GM18507 (cell line): Measurements from ENCODE around the gene NKAIN4.

Experiments used
- DNase-seq: peaks from one replicate; pipeline ENCODE4 v3.0.0; 2011; ENCODE audit warnings: low read depth; ENCODE audit not compliant: insufficient read length; ENCODE audit errors: extremely low spot score
- FAIRE-seq: peaks from 2 replicates; lab custom pipeline; 2011; peaks lifted over from hg19 to GRCh38; lab: Jason Lieb, UNC

NKAIN4 gene

DNA sequence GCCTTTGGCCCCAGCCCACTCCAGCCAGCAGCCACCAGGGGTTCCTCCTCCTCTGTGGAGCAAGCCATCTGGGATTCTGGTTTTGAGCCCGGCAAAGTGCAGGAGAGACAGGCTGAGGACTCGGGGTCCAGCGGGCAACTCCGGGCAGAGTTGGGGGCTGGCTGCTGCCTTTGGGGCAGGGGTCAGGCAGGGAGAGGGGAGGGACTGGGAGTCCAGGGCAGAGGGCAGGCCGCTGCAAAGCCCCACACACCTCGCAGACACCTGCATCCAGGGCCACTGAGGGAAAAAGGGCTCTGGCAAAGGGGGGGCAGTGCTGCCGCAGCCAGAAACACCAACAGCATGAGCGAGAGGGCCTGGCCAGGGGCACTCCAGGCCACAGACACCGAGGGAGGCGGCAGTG lies 9.8 kb downstream of the NKAIN4 start:
- DNase-seq, result no peak
- FAIRE-seq, result no peak

DNA sequence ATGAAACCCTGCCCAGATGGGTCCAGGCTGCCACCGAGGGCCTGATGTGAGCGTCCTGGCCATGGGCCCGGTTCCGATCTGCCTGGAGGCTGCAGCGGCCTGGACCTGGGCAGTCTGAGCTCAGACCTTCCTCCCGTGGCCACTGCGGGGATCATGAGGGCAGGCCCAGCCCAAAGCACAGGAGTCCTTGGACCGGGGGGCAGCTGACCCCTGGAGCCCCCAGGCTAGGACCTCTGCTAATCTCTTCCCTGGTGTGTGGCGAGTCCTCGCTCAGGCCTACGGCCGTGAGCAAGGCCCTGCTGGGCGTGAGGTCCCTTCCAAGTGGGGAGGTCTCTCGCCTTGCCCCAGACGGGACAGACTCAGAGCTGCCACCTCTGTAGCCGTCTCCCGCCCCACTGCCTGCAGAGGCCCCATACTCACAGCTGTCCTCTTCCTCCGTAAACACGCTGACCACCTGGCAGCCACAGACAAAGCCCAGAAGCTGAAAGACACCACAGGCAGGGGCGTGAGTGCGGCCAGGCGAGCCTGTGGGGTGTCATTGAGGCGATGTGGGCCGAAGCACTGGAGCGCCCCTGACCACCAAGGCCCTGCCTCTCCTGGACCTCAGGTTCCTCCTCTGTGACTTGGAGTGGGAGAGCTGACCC lies 10.5 kb downstream of the NKAIN4 start:
- FAIRE-seq, result no peak
- DNase-seq, result no peak

DNA sequence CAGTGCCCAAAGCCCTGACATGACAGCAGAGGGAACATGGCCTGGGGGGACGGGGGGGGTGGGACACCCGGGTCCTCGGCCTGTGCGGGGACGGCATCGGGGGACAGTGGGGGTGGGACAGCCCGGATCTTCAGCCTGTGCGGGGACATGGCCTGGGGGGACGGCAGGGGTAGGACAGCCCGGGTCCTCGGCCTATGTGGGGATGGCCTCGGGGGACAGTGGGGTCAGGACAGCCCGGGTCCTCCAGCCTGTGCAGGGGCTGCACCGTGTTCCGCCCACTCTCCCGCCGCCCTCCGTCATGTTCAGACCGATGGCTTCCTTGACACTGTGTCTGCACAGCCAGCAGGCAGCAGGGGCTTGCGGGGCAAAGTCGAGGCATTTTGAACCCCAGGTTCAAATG lies 11.5 kb downstream of the NKAIN4 start:
- no peak for FAIRE-seq
- no peak for DNase-seq

DNA sequence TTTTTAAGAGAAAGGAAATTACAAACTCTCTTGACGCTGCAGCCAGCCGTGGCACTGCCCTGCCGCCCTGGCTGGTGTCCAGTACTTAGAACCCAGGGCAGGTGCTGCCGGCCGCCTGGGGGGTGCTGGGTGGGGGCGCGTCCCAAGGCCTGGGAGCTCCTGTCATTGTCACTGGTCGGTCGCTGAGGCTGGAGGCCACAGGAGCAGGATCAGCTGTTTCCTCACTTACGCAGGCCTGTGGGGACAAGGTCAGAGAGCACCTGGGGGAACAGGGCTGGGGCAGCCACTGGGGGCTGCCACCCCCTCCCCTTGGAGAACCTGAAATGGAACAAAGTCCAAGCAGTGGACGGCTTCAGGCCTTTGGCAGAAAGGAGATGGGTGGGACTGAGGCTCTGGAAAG lies 13.0 kb downstream of the NKAIN4 start:
- no peak for FAIRE-seq
- no peak for DNase-seq

DNA sequence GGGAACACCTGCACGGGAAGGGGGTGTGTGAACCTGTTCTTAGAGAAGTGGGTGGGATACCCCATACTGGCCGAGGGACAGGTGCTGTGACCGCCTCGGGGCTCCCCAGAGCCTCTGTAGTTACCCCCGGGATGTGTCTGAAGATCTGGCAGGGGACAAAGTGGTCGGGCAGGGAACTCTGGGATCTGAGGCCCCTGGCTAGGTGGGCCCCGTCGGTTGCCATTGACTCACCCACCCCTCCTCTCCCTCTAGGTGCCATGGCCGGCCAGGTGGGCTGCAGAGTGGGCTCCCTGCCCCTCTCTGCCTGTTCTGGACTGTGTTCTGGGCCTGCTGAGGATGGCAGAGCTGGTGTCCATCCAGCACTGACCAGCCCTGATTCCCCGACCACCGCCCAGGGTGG lies 14.3 kb downstream of the NKAIN4 start:
- FAIRE-seq (no peak), DNase-seq (no peak)

DNA sequence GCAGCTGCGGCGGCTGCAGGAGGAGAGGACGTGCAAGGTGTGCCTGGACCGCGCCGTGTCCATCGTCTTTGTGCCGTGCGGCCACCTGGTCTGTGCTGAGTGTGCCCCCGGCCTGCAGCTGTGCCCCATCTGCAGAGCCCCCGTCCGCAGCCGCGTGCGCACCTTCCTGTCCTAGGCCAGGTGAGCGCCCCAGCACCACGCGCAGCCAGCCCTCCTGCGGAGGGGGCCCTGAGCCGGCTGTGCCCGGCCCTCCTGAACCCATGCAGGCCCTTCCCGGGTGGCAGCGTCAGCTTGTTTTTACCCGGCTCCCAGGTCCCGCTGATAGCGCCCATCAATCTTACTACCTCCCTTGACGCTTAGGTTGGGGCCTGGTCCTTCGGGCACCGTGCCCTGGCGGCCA lies 14.8 kb downstream of the NKAIN4 start:
- DNase-seq (no peak), FAIRE-seq (no peak)

DNA sequence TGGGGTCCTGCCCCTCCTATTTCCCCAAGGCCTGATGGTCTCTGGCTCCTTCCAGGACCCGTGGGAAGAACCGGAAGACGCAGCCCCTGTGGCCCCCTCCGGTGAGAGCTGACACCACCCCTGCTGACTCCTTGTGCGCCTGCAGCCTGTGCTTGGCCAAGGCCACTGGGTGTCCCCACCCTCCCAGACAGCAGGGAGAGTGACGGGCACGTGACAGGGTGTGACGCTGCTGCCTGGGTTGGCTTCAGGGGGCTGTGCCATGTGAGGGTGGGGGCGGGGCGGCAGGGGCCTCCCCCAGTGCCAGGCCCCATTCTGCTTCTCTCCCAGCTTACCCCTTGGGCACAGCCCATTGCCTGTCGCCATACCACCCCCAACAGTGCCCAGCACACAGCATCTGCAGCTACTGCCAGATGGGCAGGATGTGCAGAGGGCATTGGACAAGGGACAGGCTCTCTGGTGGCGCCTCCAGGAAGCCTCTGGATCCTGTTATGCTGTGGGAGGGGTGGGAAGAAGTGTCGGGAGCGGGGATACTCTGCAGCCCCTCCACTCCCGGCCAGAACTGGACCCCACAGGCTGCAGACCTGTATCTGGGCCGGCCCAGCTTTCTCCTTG lies 15.6 kb downstream of the NKAIN4 start:
- FAIRE-seq (no peak), DNase-seq (no peak)

DNA sequence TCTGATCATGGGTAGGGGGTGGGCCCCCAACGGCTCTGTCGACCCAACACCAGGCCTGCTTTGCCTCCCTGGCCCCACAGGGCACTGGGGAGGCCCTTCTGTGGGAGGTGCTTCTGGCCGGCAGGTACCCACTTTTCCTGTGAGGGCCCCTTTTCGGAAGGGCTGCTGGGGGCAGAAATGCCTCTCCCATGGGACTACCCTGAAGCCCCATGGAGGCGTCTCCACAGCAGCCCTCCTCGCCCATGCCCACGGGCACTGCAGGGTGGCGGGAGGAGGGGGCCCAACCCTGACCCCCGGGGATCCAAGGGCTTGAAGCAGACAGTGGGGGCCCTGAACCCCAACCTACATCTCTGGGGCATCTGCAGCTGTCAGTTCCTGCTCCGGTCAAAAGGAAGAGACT lies 16.2 kb downstream of the NKAIN4 start:
- FAIRE-seq, result no peak
- DNase-seq, result no peak

DNA sequence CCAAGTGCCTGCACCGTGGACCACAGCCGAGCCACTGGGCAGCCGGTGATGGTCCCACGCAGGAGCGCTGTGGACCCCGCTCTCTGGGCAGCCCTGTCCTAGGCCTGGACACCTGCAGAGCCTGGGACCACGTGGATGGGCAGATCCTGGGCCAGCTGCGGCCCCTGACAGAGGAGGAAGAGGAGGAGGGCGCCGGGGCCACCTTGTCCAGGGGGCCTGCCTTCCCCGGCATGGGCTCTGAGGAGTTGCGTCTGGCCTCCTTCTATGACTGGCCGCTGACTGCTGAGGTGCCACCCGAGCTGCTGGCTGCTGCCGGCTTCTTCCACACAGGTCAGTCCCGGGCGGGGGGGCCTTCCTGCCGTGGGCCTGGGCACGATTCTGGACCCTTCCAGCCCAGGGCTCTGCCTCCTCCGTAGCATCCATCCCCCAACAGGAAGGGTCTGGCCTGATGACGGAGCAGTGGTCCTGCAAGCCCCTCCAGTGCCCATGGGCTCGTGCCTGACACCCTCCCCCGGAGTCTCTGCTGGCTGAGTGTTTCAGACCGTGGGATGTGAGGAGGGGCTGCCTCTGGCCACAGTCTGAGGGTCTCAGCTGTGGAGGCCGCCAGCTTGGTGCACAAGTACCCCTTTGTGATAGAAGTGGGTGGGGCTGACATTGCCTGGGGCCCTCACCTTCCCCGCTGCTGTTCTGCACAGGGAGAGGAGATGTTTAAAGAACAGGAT lies 18.0 kb downstream of the NKAIN4 start:
- DNase-seq (no peak), FAIRE-seq (no peak)

DNA sequence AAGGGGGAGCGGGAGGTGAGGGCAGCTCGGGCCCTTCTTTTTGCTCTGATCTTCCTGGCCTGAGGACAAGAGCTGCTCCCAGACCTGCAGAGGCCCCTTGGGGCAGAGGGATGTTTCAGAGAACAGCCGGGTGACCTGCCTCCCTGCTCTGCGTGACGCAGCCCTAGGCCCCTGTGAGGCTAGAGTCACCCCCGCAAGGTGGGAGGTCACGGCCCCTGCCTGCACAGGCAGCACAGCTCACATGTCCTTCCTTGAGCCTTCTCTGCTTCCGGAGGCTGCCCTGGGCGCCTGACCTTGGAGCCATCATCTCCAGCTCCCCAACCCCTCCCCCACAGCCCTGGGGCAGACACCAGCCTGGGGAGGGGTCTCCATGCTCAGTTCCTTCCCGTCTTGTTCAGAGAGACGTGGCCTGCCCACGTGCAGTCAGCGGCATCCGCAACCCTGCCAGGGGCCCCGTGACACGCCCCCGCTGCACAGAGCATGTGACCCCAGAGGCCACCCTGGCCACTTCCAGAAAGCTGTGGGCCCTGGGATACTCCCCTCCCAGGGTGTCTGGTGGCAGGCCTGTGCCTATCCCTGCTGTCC lies 18.8 kb downstream of the NKAIN4 start, which contains the start of gene BIRC7:
TSS of gene BIRC7 (plus strand) at position 507 of the 585 bp plus-strand sequence. CDS start 192 bp downstream, outside the sequence.
- DNase-seq (no peak), FAIRE-seq (no peak)

DNA sequence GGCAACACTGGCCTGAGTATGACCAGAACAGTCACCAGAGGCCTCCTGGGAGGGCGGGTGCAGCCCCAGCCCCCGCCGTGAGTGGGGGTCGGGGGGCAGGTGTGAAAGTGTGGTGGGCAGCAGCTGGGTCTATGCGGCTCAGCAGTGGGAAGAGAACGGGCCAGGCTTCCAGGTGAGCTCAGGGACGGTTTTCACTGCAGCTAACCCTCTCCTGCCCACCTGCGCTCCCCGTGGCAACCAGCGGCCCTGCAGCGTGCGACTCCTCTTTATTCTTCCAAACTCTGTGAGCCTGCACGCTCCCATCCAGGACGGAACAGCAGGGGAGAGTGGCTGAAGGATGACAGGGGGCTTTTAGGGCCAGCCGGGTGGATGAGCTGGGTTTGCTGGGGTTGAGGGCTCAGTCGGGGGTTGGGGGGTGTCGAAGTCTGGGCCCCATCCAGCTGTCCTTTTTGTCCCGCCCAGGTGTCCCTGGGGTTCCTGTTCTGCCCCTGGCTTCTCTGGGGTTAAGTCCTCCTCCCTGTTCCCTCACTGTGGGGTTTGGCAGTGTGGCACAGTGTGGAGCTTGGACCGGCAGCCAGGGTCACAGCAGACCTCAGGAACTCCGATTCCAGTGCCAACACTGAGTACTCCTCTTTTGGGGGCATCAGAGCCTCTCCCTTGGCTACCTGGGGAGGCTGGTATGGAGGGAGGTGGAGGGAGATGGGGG lies 19.4 kb downstream of the NKAIN4 start:
- FAIRE-seq (peak; percentile 60), DNase-seq (no peak)

DNA sequence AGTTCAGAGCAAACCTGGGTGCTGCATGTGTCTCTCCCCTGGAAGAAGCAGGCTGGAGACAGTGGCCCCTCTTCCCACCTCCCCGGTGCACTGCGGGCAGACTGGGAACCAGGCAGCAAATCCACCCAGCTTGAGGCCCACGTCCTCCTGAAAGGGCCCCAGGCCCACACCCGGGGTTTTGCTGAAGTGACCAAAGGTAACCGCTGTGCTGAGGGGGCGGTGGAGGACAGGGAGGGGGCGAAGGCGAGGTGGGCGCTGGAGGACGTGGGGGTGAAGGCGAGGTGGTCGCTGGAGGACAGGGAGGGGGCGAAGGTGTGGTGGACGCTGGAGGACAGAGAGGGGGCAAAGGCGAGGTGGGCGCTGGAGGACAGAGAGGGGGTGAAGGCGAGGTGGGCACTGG lies 20.3 kb downstream of the NKAIN4 start:
- no peak for FAIRE-seq
- no peak for DNase-seq

DNA sequence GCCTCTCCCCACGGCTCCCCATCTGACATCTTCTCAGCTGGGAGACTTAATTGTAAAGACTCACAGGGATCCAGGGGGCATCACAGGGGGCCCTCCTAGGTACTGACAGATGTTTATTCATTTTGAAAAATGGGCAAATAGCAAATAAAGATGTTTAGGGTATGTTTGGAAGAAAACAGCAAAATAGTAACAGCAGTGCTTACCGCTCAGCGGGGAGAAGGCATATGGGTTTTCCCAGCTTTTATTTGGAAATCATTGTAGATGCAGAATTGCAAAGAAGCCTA lies 21.3 kb downstream of the NKAIN4 start:
- DNase-seq (no peak), FAIRE-seq (no peak)

DNA sequence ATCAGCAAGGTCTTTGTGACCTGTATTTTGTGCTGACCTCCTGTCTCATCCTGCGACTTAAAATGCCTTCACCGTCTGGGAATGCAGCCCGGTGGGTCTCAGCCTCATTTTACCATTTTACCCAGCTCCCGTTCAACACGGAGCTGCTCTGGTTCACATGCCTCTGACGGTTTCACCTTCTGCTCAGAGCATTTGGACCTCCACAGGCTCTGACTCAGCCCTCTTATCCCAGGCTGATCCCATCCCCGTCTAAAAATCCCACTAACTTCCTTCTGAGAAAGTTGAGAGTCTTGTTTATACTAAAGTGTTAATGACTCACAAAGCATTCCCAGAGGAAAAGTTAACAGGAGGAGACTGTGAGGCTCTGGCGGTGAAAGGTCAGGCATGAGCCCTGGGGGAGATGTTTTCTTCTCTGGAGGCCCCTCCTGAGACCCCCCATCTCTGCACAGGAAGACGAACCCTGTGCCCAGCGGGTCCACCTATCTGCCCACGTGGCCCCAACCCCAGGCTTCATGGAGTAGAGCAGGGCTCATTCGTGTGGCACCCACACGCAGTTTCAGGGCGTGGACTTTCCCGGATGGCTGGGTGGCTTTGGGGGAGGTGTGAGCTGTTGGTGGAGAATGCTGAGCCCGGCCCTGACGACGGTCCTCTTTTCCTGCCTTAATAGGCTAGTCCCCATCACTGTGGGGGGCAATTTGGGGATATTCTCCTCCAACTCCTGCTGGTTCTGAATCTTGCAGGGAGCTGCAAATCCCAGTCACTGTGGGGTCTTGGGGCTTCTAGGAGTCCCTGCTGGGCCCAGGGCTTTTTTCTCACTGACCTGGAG lies 21.8 kb downstream of the NKAIN4 start:
- FAIRE-seq, result peak; percentile 33
- no peak for DNase-seq

DNA sequence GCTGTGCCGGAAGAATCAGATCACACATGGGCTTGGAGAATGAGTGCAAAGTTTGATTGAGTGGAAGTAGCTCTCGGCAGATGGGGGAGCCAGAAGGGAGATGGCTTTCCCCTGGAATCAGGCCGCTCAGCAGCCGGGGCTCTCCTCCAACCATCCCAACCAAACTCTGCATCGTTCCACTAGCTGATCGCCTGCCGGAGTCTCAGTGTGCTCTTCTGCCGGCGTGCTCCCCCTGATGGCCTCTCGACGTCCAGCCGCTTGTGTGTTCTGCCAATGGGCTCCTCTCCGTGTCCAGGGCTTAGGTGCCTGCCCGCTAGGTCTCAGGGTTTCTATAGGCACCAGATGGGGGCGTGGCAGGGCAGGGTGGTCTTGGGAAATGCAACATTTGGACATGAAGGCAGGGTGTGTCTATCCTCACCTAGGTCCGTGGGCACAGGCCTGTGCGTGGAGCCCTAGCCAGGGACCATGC lies 23.4 kb downstream of the NKAIN4 start:
- FAIRE-seq, result no peak
- no peak for DNase-seq

DNA sequence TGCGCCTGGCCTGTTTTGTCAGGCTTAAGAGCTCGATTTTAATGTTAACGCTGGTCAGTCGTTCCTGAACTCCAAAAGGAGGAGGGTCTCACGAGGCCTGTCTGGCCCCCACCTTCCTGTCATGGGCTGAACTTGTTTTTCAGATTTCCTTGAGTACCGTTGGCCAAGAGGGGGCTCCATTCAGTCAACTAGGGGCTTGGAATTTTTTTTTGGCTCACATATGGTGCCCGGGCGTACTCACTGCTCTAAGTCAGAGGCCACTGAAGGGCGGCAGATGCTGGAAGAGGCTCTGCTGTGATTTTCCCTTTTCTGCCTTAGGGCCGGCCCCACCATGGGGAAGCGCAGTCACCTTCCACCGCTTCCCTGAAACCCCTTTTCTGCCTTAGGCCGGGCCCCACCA lies 25.5 kb downstream of the NKAIN4 start:
- DNase-seq (no peak), FAIRE-seq (no peak)

DNA sequence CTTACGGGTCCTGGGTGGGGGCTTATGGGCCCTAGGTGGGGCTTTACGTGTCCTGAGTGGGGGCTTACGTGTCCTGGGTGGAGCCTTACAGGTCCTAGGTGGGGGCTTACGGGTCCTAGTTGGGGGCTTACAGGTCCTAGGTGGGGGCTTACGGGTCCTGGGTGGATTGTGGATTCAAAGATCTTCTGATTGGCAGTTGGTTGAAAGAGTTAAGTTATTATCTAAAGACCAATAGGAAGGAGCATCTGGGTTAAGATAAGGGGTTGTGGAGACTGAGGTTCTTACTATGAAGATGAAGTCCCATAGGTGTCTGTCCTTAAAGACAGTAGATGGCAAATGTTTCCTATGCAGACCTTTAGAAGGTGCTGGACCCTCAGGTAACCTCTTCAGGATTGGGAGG lies 27.0 kb downstream of the NKAIN4 start:
- no peak for FAIRE-seq
- no peak for DNase-seq

DNA sequence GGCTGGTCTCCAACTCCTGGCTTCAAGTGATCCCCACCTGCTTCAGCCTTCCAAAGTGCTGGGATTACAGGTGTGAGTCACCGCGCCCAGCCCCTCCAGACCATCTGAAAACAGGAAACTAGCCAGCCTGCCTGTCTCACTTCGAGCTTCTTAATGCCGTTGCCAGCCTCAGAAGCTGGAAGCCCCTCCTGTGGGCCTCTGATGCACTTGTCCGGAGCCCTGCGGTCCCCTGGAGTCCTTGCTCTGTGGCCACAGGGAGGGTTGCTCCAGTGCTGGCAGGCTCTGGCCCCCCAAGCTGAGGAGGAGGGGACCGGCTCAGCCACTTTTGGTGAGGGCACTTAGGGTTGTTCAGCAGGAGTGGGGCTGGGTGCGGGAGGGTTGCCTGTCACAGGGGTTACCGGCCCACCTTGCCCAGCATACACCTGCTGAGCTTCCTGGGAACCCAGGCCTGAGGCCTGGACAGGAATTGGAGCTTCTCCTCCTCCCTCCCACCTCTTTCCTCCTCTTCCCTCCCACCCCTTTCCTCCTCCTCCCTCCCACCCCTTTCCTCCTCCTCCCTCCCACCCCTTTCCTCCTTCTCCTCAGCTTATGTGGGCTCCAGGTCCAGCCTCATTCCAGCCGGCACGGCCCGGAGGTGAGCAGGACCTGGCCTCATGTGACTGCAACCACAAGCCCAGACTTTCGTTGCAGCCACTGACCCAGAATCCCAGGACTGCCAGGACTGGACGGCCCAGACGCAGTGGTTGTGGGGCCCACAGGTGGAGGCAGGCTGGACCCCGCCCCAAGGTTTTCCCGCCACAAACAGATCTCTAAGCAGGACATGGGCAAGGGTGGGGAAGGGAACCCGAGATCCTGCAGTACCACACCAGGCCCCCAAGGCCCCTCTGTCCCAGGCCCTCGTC lies 28.0 kb downstream of the NKAIN4 start:
- FAIRE-seq, result no peak
- no peak for DNase-seq
